ENCODE results near the gene ARID3A.

Gene ARID3A

DNA sequence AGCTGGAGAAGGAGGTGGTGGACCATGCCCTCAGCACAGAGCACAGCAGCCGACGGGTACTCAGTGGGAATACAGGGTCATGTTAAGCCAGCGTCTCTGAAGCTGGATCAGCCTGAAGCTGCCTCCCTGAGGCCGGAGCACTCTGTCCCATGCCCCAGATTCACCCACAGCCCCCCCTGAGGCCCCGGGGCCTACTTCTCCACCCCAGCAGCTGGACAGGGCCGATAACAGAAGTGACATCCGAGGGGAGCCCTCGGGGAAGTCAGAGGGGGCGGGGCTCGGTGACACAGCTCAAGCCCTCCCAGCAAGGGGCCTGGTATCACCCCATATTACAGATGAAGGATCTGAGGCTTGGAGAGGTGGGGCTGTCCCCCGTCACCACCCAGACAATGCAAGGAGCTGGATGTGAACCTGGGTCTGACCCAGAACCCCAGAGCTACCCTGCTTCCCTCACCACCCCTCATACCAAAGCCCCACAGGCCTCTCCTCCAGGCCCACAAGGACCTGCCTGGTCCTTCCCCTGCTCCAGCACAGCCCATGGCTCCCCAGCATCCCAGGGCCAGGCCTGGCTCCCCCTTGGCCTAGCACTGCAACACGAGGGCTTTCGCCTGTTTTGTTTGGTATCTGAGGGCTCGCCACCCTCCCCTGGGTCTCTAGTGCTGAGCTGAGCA, 18.5 kb upstream of the ARID3A start:
- no peak for DNase-seq
- Histone ChIP-seq H3K27ac (ENCODE audit: low read length) (no peak overlapping the region), H4K20me1 (ENCODE audit: insufficient read depth, low read length) (no peaks in the 10 kb centered on the region), H2AFZ (ENCODE audit: low read length) (no peak overlapping the region), H3K4me3 (ENCODE audit: low read length) (no peak overlapping the region), H3K9me2 (replicated peaks; ENCODE audit: insufficient read depth, low read length) (no peaks in the 10 kb centered on the region), H3K27me3 (replicated peaks; ENCODE audit: insufficient read depth, low read length) (no peaks in the 10 kb centered on the region), H3K4me2 (ENCODE audit: low read depth, low read length) (no peak overlapping the region), H3K9ac (ENCODE audit: low read length) (no peak overlapping the region), H3K9me3 (replicated peaks; ENCODE audit: insufficient read depth, low read length) (no peaks in the 10 kb centered on the region), H3F3A (ENCODE audit: insufficient read depth, low read length) (peaks cover 9% of the 10 kb centered on the region), H3K4me1 (ENCODE audit: low read length) (0 out of 2 replicates have a peak, but pooled peaks cover 7% of the 10 kb centered on the region), H3K36me3 (replicated peaks; ENCODE audit: insufficient read depth, low read length) (no peaks in the 10 kb centered on the region), H3K79me2 (ENCODE audit: low read length) (peaks cover 17% of the 10 kb centered on the region)
- TF ChIP-seq EZH2 (optimal IDR thresholded peaks at IDR 0.05; ENCODE audit: low read depth, low read length): no peak
- TF ChIP-seq, protein P1, sequence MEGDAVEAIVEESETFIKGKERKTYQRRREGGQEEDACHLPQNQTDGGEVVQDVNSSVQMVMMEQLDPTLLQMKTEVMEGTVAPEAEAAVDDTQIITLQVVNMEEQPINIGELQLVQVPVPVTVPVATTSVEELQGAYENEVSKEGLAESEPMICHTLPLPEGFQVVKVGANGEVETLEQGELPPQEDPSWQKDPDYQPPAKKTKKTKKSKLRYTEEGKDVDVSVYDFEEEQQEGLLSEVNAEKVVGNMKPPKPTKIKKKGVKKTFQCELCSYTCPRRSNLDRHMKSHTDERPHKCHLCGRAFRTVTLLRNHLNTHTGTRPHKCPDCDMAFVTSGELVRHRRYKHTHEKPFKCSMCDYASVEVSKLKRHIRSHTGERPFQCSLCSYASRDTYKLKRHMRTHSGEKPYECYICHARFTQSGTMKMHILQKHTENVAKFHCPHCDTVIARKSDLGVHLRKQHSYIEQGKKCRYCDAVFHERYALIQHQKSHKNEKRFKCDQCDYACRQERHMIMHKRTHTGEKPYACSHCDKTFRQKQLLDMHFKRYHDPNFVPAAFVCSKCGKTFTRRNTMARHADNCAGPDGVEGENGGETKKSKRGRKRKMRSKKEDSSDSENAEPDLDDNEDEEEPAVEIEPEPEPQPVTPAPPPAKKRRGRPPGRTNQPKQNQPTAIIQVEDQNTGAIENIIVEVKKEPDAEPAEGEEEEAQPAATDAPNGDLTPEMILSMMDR (IDR thresholded peaks at IDR 0.05; ENCODE audit: low read length): no peak
- no peak for TF ChIP-seq EZH2phosphoT487 (IDR thresholded peaks at IDR 0.05; ENCODE audit: low read length)

DNA sequence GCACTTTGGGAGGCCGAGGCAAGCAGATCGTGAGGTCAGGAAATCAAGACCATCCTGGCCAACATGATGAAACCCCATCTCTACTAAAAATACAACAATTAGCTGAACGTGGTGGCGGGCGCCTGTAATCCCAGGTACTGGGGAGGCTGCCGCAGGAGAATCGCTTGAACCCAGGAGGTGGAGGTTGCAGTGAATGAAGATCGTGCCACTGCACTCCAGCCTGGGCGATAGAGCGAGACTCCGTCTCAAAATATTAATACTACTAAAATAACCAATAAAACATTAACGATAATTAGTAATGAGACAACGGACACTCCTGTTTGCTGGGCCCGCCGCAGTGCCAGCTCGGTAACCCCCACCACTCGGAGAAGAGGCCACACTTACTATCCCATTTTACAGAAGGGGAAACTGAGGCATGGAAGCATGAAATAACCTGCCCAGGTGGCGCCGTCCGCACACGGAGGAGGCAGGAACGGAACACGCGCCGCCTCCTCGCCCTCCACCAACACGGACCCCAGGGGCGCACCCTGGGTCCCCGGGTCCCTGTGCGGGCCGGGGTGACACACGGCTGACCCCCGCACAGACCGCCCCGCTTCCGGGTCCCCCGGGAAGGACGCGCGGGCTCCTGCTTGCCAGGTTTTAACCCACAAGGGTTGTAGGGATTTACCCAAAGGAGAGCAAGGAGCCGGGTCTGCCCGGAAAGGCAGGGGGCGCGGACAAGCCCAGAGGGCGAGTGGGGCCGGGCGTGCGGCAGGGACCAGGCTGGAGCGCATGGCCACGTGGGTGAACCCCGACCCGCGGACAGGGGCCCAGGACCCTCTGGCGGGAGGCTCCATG, 14.4 kb upstream of the ARID3A start:
- Histone ChIP-seq H2AFZ (ENCODE audit: low read length) (no peak overlapping the region), H3K9ac (ENCODE audit: low read length) (no peak overlapping the region), H4K20me1 (ENCODE audit: insufficient read depth, low read length) (no peaks in the 10 kb centered on the region), H3K4me3 (ENCODE audit: low read length) (no peak overlapping the region), H3K27ac (ENCODE audit: low read length) (no peak overlapping the region), H3F3A (ENCODE audit: insufficient read depth, low read length) (peaks cover 9% of the 10 kb centered on the region), H3K36me3 (replicated peaks; ENCODE audit: insufficient read depth, low read length) (no peaks in the 10 kb centered on the region), H3K4me2 (ENCODE audit: low read depth, low read length) (no peak overlapping the region), H3K27me3 (replicated peaks; ENCODE audit: insufficient read depth, low read length) (no peaks in the 10 kb centered on the region), H3K9me2 (replicated peaks; ENCODE audit: insufficient read depth, low read length) (no peaks in the 10 kb centered on the region), H3K79me2 (ENCODE audit: low read length) (peaks cover 26% of the 10 kb centered on the region), H3K9me3 (replicated peaks; ENCODE audit: insufficient read depth, low read length) (no peaks in the 10 kb centered on the region), H3K4me1 (ENCODE audit: low read length) (0 out of 2 replicates have a peak, but pooled peaks cover 7% of the 10 kb centered on the region)
- no peak for DNase-seq
- no peak for TF ChIP-seq EZH2 (optimal IDR thresholded peaks at IDR 0.05; ENCODE audit: low read depth, low read length)
- TF ChIP-seq EZH2phosphoT487 (IDR thresholded peaks at IDR 0.05; ENCODE audit: low read length): no peak
- TF ChIP-seq, protein P1 (IDR thresholded peaks at IDR 0.05; ENCODE audit: low read length): no peak

DNA sequence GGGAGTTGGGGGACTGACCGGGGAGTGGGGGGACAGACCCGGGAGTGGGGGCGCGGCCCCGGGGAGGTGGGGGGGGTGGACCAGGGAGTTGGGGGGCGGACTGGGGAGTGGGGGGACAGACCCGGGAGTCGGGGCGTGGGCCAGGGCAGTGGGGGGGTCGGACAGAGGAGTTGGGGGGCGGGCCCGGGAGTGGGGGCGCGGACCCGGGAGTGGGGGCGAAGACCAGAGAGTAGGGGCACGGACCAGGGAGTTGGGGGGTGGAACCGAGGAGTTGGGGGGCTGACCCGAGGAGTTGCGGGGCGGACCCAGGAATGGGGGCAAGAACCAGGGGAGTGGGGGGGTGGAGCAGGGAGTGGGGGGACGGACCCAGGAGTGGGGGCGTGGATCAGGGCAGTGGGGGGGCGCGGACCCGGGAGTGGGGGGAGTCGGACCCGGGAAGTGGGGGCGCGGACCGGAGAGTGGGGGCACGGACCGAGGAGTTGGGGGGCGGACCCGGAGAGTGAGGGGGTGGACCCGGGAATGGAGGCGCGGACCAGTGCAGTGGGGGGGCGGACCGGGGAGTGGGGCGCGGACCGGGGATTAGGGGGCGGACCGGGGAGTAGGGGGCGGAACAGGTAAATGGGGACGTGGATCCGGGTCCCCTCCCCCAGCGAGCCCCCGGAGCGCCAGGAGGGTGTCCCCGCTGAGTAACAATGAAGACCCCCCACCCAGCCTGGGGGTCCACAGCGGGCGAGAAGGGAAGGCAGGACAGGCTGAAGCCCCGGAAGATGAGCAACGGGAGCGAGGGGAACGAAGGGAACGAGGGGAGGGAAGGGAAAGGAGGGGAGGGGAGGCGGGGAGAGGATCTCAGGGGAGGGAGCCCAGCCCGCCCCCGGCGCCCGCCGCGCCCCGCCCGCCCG, 13.4 kb upstream of the ARID3A start:
- no peak for DNase-seq
- H3K4me3 ChIP-seq (ENCODE audit: low read length): peak overlapping the region; percentile 84
- H3K36me3 ChIP-seq (replicated peaks; ENCODE audit: insufficient read depth, low read length): no peaks in the 10 kb centered on the region
- no peaks in the 10 kb centered on the region for H3K9me2 ChIP-seq (replicated peaks; ENCODE audit: insufficient read depth, low read length)
- peak overlapping the region; percentile 48 for H3K4me2 ChIP-seq (ENCODE audit: low read depth, low read length)
- 0 out of 2 replicates have a peak overlapping the region, but pooled peaks have one; percentile 33 for H2AFZ ChIP-seq (ENCODE audit: low read length)
- H3K27me3 ChIP-seq (replicated peaks; ENCODE audit: insufficient read depth, low read length): peaks cover 9% of the 10 kb centered on the region
- H4K20me1 ChIP-seq (ENCODE audit: insufficient read depth, low read length): no peaks in the 10 kb centered on the region
- peaks cover 9% of the 10 kb centered on the region for H3F3A ChIP-seq (ENCODE audit: insufficient read depth, low read length)
- peak overlapping the region; percentile 14; the same call in 1 of the 2 replicates for H3K27ac ChIP-seq (ENCODE audit: low read length)
- H3K9me3 ChIP-seq (replicated peaks; ENCODE audit: insufficient read depth, low read length): no peaks in the 10 kb centered on the region
- no peak for TF ChIP-seq EZH2phosphoT487 (IDR thresholded peaks at IDR 0.05; ENCODE audit: low read length)
- TF ChIP-seq EZH2 (optimal IDR thresholded peaks at IDR 0.05; ENCODE audit: low read depth, low read length): no peak
- peaks cover 21% of the 10 kb centered on the region for H3K79me2 ChIP-seq (ENCODE audit: low read length)
- H3K9ac ChIP-seq (ENCODE audit: low read length): peak overlapping the region; percentile 70
- H3K4me1 ChIP-seq (ENCODE audit: low read length): 0 out of 2 replicates have a peak, but pooled peaks cover 7% of the 10 kb centered on the region

All from MM.1S (cell line).